NCI-H748 (cell line): ENCODE measurements around the gene ATAD1.
"Not testable (repeated sequence)": the region's sequence is repeated elsewhere in the genome, so short reads cannot be mapped to it uniquely, and the experiment has no call there.

ENCODE experiments used
- DNase-seq: peaks from one replicate; lab custom pipeline; 2025; ENCODE audit not compliant: unreplicated experiment; lab: John Stamatoyannopoulos, UW

Gene ATAD1

DNA sequence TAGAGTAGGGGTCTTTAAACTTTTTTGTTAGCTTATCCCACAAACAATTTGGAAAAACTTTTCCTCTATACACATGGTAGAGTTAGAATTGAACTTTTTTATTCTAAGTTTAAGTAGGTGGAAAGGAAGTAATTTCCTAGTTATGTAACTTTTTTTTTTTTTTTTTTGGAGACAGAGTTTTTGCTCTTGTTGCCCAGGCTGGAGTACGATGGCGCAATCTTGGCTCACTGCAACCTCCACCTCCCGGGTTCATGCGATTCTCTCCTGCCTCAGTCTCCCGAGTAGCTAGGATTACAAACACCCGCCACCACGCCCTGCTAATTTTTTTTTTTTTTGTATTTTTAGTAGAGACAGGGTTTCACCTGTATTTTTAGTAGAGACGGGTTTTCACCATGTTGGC lies 28.7 kb upstream of the ATAD1 start:
- not testable (repeated sequence) for DNase-seq

GRCh38 chr10:87846023-87846422 lies 28.0 kb upstream of the ATAD1 start:
- DNase-seq: peak; percentile 23

DNA sequence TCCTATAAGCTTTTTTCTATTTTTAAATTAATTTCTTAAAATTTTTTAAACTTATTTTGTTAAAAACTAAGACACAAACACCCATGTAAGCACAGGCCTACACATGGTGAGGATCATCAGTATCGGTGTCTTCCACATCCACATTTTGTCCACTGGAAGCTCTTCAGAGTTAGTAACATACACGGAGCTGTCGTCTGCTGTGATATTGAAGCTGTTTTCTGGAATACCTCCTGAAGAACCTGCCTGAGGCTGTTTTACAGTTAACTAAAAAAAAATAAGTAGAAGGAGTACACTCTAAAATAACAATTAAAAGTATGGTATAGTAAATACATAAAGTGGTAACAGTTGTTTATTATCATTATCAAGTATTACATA lies 27.6 kb upstream of the ATAD1 start:
- no peak for DNase-seq

DNA sequence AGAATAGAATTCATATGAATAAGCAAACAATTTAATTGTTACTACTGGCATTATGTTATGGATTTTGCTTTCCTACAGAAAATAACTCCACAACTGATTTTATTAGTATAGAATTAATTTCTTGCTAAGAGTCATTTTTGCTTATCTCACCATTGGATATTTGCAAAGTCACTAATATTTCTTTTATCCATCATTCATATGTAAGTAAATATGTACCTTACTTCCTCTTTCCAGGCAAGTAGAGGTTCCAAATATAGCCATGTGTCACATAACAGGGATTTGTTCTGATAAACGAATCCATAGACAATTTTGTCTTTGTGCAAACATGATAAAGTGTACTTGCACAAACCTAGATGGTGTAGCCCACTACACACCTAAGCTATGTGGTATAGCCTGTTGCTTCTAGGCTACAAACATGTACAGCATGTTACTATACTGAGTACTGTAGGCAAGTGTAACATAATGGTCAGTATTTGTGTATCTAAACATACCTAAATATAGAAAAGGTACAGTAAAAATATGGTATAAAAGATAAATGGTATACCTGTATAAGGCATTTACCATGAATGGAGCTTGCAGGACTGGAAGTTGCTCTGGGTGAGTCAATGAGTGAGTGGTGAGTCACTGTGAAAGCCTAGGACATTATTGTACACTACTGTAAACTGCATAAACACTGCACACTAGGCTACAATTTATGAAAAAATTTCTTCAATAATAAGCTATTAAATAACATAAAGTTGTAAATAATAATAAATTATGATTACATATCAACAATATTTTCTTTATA lies 27.0 kb upstream of the ATAD1 start:
- no peak for DNase-seq

DNA sequence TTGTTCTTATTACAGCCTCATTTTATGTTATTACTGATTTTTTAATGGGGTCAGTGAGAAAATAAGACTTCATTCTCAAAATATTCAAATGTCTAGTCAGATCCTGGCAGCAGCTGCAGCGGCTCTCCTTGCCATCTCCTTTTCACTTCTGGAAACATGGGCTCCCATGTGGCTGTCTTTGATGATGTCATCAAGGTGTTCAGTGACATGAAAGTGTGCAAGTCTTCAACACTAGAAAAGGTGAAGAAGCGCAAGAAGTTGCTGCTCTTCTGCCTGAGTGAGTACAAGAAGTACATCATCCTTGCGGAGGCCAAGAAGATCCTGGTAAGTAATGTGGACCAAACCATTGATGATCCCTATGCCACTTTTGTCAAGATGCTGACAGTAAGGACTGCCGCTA lies 25.7 kb upstream of the ATAD1 start:
- no peak for DNase-seq

DNA sequence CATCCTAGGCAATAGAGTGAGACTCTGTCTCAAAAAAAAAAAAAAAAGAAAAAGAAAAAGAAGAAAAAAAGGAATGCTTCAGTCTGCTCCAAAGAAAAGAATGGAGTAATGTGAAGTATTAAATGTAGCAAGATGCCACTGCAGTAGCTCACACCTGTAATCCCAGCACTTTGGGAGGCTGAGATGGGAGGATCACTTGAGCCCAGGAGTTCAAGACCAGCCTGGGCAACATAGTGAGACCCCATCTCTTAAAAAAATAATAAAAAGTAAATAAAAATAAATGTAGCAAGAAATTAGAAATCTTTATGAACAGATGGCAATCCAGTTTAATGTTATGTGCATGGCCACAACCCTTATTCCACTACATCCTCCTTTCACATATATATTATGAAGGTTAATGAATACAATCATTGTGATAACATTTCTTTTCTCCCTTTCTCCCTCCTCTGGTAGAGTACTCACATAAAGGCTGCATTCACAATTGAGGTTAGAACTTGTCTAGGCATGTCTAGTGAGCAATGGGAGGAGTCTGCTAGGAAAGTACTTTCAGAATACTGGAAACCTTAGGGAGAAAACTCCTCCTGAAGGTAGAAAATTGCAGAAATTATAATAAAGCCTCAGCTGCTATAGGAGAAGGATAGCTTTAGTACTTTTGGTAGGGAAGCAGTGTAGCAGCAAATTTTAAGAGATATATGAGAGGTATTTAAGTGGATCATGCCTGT lies 24.9 kb upstream of the ATAD1 start:
- peak; percentile 13 for DNase-seq

DNA sequence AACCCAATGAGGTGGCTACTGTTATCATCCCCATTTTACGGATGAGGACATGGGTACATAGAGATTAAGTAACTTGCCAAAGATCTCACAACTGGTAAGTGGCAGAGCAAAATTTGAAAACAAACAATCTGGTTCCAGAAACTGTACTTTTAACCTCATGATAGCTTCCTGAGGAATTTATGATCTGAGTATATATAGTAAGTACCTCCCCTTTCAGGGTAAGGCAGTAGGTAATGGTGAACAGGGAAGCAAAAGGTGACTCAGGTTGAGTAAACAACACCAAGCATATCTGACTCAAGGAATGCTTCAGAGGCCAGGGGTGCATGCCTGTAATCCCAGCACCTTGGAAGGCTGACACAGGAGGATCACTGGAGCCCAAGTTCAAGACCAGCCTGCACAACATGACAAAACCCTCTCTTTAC lies 24.2 kb upstream of the ATAD1 start:
- DNase-seq: no peak

DNA sequence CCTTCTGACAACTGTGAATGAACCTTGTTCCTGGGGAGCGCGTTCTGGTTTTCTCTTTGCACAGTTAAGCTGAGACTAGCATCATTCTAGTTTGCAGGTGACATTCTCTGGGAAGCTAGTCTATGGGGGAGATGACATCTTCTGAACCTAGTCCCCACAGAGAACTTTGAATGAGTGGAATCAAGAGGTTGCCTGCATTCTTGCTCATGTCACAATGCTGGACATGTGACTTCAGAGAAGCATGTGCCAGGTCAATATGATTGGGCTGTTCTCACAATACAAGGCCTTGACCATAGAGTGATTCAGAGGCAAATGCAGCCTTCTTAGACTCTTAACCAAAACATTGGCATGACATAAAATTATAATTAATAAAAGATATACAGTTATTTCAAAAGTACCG lies 23.2 kb upstream of the ATAD1 start:
- DNase-seq: no peak

- no peak for DNase-seq
Measured at GRCh38 chr10:87838650-87839049, 20.6 kb upstream of the ATAD1 start.

DNA sequence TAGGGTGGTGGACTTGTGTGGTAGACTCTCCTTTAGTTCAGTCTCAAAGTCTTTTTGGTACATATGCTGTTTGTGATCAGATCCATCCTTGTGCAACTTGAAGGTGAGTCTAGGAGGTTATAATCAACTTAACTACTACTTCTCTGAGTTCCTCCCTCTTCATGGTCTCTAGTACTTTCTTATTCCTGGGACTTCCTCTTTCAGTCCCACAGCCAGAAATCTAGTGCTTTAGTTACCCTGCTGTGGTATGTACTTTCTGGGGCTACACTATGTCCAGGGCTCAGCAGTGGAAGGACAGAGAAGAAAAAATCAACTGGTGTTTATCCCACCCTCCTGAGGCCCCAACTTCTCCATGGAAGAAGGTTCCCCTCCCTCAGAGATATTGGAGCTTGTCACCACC lies 19.4 kb upstream of the ATAD1 start:
- no peak for DNase-seq

GRCh38 chr10:87836098-87836497 lies 18.1 kb upstream of the ATAD1 start:
- peak; percentile 0 for DNase-seq

- DNase-seq: no peak
Measured at GRCh38 chr10:87829986-87830729, 12.1 kb upstream of the ATAD1 start.

- DNase-seq: not testable (repeated sequence)
Measured at GRCh38 chr10:87829051-87829450, 11.0 kb upstream of the ATAD1 start.

DNA sequence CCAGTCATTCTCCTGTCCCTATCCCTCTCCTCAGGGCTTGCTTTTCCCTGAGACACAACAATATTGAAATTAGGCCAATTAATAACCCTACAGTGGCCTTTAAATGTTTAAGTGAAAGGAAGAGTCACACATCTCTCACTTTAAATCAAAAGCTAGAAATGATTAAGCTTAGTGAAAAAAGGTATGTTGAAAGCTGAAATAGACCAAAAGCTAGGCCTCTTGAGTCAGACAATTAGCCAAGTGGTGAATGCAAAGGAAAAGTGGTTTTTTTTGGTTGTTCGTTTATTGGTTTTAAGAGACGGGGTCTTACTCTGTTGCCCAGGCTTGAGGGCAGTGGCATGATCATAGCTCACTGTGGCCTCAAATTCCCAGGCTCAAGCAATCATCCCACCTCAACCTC lies 9.7 kb upstream of the ATAD1 start:
- DNase-seq: no peak

DNA sequence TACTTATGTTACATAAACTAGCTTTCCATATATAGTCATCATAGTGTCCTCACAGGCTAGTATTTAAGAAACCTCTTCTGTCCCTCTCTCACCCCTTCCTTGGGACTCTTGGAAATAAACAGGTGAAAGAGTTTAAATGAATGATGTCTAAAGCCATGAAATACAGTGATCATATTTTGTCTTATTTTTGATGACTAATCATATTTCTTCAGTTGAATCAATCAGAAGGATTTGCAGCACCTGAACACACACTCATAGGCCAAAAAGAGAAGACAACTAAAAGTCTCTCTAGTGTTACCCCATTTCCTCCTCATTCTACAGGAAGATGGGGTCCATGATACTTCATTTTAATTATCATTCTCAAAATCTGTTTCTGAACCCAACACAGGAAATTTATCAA lies 8.6 kb upstream of the ATAD1 start:
- no peak for DNase-seq

DNA sequence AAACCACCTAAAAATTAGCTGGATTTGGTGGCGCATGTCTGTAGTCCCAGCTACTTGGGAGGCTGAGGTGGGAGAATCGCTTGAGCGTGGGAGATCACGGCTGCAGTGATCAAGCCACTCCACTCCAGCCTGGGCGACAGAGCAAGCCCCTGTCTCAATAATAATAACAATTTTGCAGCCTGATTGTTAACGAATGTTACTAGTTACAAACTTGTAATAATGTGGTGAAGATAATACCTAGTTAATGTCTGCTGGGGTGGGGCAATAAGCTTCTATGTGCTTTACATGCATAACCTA lies 1.2 kb upstream of the ATAD1 start:
- no peak for DNase-seq

DNA sequence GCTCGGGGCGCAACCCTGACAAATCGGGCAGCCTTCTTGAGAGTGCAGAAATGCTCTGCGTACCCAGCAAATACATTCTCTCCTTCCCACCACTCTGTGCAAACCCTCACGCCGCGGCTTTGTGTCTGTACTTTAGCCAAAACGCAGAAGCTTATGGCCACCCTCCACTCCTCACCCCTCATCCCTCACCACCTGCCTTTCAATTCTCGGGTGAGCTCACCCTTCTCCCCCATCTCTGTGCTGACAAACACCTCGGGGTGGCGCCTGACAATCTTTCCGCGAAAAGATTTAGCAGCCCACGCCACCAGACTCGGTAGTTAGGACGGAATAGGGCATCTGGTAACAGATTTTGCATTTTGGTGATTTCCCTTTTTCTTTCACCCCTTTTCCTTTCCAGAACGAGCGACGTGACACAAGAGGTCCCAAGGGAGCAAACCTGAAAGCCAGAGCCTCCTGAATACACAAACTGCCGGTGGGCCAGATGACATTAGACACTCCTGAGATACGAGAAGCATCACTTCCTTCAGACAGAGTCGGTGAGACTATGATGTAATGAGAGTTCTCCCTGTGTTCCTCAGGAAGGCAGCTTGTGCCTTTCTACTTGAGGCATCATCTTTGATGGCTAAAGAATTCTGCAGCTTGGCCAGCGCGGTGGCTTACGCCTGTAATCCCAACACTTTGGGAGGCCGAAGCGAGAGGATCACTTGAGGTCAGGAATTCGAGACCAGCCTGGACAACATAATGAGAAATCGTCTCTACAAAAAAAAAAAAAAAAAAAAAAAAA lies 671 bp upstream of the ATAD1 start:
- peak; percentile 46 for DNase-seq

DNA sequence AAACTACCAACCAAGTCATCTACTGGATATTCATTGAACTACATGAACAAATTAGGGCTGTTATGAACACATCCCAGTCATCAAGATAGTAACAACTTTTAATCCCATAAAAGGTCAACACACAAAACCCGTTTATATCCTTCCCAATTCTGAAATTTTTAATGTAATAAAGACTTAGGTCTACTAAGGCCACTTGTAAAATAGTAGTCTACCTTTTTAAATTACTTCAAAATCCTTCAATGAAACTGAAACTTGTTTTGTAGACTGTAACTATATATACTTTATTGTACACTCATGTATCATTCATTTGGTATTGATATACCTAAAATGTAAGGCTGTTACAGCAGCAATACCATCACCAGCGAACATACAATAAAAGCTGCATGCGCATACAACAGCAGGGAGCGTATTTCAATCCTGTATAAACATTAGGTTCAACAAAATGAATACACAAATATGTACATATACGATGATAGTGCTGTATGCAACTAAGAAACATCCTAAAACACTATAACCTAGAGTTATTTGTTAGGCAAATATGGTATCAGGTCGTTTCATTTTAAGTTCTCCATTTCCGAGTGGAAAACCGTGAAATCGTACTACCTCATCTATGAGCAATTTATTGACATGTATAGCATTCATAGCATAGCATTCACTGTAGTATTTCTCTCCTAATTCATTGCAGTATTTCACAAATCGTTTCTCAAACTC lies 973 bp downstream of the ATAD1 start:
- peak; percentile 16 for DNase-seq

- DNase-seq: no peak
Measured at GRCh38 chr10:87816163-87816897, 1.7 kb downstream of the ATAD1 start.

GRCh38 chr10:87804939-87805569 lies 13.0 kb downstream of the ATAD1 start:
- DNase-seq: no peak
